Measurements from ENCODE around the gene SLC25A34. TPM values are rescaled to one million over a fixed set of nuclear protein-coding genes. Genes with fewer than 3 reads are reported as not detected.

Gene SLC25A34
- polyA plus RNA-seq, 1 of the 3 experiments (the other 2 are of a cell fraction) = 1.4 TPM

DNA sequence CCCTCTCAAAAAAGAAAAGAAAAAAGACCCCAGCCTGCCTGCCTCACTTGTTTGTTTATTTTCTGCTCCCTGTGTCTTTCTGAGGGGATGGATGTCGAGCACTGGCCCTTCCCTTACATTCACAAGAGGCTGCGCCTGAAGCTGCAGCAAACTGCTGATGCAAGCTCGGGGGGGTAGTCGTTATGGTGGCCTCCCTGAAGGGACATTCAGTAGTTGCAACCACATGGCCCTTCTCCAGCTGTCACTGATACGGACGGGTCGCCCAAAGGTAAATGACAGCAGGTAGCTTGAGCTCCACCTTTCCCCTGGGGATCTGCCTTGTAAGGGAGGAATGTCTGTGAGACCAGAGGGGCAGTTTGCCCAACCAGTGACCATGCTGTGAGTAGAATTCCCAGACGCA, 34.3 kb upstream of the SLC25A34 start:
- no peak overlapping the region for H2AFZ ChIP-seq (ENCODE audit: low read depth)
- peaks cover 0 to 6% of the 10 kb centered on the region in 2 experiments; a peak in 2 of 4 replicates for H3K4me1 ChIP-seq (ENCODE audit: control insufficient read depth in 1 of 2, insufficient read depth in 2 of 2, low read depth in 1 of 2, low read length in 1 of 2)
- no peaks in the 10 kb centered on the region for H3K9me3 ChIP-seq
- ChIA-PET CTCF (interaction anchor here (1.1 kb wide), 1 partner anchor 16 kb away, joined by 4 read pairs; no protein-coding TSS in a partner anchor), POLR2A (no interaction called here)
- H3K27ac ChIP-seq (ENCODE audit: low read depth in 2 of 2, low read length in 1 of 2) = no peak overlapping the region
- H3K79me2 ChIP-seq (ENCODE audit: insufficient read depth) = peaks cover 93% of the 10 kb centered on the region
- H3K36me3 ChIP-seq (replicated peaks in 1 of 2; ENCODE audit: control insufficient read depth in 1 of 2, insufficient read depth in 2 of 2, low read length in 1 of 2) = no peaks in the 10 kb centered on the region
- H3F3A ChIP-seq (replicated peaks; ENCODE audit: insufficient read depth) = peaks cover 12% of the 10 kb centered on the region
- peaks cover 38% of the 10 kb centered on the region for H4K20me1 ChIP-seq (ENCODE audit: insufficient read depth)
- H3K9ac ChIP-seq = no peak overlapping the region
- no peak overlapping the region for H3K4me3 ChIP-seq (ENCODE audit: low read depth in 2 of 2, low read length in 1 of 2)
- H3K4me2 ChIP-seq = no peak overlapping the region
- 96% methylated on average over 5 of the region's 8 CpGs for WGBS (ENCODE audit: low lambda C conversion rate)
- H3K9me2 ChIP-seq = no peaks in the 10 kb centered on the region
- TF ChIP-seq FOXJ3 (CRISPR knock-in tag; IDR thresholded peaks at IDR 0.05) (no peak), NRF1 (IDR thresholded peaks at IDR 0.05; ENCODE audit: low read depth, low read length) (no peak), TCF12 (IDR thresholded peaks at IDR 0.05) (no peak), RCOR1 (IDR thresholded peaks at IDR 0.05; ENCODE audit: low read length) (no peak), EZH2phosphoT487 (IDR thresholded peaks at IDR 0.05; ENCODE audit: borderline replicate concordance, low read depth) (no peak)
- TF ChIP-seq, protein P1, sequence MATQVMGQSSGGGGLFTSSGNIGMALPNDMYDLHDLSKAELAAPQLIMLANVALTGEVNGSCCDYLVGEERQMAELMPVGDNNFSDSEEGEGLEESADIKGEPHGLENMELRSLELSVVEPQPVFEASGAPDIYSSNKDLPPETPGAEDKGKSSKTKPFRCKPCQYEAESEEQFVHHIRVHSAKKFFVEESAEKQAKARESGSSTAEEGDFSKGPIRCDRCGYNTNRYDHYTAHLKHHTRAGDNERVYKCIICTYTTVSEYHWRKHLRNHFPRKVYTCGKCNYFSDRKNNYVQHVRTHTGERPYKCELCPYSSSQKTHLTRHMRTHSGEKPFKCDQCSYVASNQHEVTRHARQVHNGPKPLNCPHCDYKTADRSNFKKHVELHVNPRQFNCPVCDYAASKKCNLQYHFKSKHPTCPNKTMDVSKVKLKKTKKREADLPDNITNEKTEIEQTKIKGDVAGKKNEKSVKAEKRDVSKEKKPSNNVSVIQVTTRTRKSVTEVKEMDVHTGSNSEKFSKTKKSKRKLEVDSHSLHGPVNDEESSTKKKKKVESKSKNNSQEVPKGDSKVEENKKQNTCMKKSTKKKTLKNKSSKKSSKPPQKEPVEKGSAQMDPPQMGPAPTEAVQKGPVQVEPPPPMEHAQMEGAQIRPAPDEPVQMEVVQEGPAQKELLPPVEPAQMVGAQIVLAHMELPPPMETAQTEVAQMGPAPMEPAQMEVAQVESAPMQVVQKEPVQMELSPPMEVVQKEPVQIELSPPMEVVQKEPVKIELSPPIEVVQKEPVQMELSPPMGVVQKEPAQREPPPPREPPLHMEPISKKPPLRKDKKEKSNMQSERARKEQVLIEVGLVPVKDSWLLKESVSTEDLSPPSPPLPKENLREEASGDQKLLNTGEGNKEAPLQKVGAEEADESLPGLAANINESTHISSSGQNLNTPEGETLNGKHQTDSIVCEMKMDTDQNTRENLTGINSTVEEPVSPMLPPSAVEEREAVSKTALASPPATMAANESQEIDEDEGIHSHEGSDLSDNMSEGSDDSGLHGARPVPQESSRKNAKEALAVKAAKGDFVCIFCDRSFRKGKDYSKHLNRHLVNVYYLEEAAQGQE (IDR thresholded peaks at IDR 0.05; ENCODE audit: low read depth, low read length) = no peak
- TF ChIP-seq, protein P2, sequence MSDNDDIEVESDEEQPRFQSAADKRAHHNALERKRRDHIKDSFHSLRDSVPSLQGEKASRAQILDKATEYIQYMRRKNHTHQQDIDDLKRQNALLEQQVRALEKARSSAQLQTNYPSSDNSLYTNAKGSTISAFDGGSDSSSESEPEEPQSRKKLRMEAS (IDR thresholded peaks at IDR 0.05; ENCODE audit: low read depth) = no peak
- DNase-seq = no peak
- no peaks in the 10 kb centered on the region for H3K27me3 ChIP-seq (ENCODE audit: insufficient read depth)

DNA sequence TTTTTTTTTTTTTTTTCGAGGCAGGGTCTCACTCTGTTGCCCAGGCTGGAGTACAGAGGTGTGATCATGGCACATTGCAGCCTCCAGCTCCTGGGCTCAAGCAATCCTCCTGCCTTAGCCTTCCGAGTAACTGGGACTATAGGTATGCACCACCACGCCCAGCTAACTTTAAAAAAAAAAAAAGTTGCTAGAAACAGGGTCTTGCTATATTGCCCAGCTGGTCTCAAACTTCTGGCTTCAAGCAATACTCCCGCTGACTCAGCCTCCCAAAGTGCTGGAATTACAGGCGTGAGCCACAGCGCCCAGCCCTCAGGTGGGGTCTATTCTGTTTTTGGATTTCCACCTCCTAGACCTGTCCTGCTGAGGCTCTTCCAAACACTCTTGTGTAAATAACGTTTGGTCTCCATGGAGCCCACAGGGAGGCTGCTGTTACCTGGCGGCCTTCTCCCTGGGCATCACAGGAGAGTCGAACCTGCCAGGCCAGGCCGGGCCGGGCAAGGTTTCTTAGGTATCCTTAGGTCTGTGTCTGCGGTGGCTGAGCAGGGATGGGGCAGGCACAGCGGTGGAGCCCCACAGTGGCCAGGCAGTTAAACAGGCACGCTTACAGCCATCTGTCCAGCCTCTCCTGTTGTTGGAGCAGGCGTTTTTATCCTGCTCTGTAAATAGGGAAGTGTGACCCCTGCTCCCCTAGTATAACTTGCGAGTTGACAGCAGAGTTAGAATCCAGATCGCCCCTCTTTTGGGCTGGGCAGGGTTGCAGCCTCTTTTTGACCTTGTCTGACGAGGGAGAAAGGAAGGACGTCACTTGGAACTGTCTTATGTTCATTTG, 33.1 kb upstream of the SLC25A34 start:
- peak overlapping the region; percentile 14; the same call in 1 of the 2 replicates for H3K4me2 ChIP-seq
- peaks cover 0 to 6% of the 10 kb centered on the region in 2 experiments; a peak in 2 of 4 replicates for H3K4me1 ChIP-seq (ENCODE audit: control insufficient read depth in 1 of 2, insufficient read depth in 2 of 2, low read depth in 1 of 2, low read length in 1 of 2)
- H3K27me3 ChIP-seq (ENCODE audit: insufficient read depth) = no peaks in the 10 kb centered on the region
- no peaks in the 10 kb centered on the region for H3K9me2 ChIP-seq
- peaks cover 12% of the 10 kb centered on the region for H3F3A ChIP-seq (replicated peaks; ENCODE audit: insufficient read depth)
- ChIA-PET CTCF (no interaction called here), POLR2A (no interaction called here)
- peak overlapping the region in 1 of 2 experiments; percentile 35; a peak in 1 of 4 replicates for H3K4me3 ChIP-seq (ENCODE audit: low read depth in 2 of 2, low read length in 1 of 2)
- no peaks in the 10 kb centered on the region for H3K9me3 ChIP-seq
- H3K9ac ChIP-seq = peak overlapping the region; percentile 21; the same call in 1 of the 2 replicates
- WGBS (ENCODE audit: low lambda C conversion rate) = 80% methylated on average over 17 of the region's 19 CpGs
- H3K27ac ChIP-seq (ENCODE audit: low read depth in 2 of 2, low read length in 1 of 2) = peak overlapping the region in 1 of 2 experiments; percentile 76; a peak in 2 of 4 replicates
- H4K20me1 ChIP-seq (ENCODE audit: insufficient read depth) = peaks cover 32% of the 10 kb centered on the region
- DNase-seq = no peak
- TF ChIP-seq, protein P2 (IDR thresholded peaks at IDR 0.05; ENCODE audit: low read depth) = no peak
- TF ChIP-seq MXI1 (IDR thresholded peaks at IDR 0.05; ENCODE audit: low read depth, low read length) (no peak), FOXM1 (IDR thresholded peaks at IDR 0.05; ENCODE audit: low read depth) (no peak), GABPA (IDR thresholded peaks at IDR 0.05; ENCODE audit: low read depth) (no peak), JUND (IDR thresholded peaks at IDR 0.05) (no peak), POLR2AphosphoS5 (IDR thresholded peaks at IDR 0.05; ENCODE audit: low read depth, low read length) (no peak), NFIC (IDR thresholded peaks at IDR 0.05; ENCODE audit: borderline replicate concordance) (no peak)
- TF ChIP-seq, protein P3, sequence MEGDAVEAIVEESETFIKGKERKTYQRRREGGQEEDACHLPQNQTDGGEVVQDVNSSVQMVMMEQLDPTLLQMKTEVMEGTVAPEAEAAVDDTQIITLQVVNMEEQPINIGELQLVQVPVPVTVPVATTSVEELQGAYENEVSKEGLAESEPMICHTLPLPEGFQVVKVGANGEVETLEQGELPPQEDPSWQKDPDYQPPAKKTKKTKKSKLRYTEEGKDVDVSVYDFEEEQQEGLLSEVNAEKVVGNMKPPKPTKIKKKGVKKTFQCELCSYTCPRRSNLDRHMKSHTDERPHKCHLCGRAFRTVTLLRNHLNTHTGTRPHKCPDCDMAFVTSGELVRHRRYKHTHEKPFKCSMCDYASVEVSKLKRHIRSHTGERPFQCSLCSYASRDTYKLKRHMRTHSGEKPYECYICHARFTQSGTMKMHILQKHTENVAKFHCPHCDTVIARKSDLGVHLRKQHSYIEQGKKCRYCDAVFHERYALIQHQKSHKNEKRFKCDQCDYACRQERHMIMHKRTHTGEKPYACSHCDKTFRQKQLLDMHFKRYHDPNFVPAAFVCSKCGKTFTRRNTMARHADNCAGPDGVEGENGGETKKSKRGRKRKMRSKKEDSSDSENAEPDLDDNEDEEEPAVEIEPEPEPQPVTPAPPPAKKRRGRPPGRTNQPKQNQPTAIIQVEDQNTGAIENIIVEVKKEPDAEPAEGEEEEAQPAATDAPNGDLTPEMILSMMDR (IDR thresholded peaks at IDR 0.05) = peak; percentile 32; the same call in 1 of the 2 replicates
- peaks cover 94% of the 10 kb centered on the region for H3K79me2 ChIP-seq (ENCODE audit: insufficient read depth)
- H3K36me3 ChIP-seq (replicated peaks in 1 of 2; ENCODE audit: control insufficient read depth in 1 of 2, insufficient read depth in 2 of 2, low read length in 1 of 2) = no peaks in the 10 kb centered on the region
- no peak overlapping the region for H2AFZ ChIP-seq (ENCODE audit: low read depth)

Measured in SK-N-SH (cell line).